Suppressor macrophage treated with lipopolysaccharide for 4 hours (primary cell): ENCODE data around the gene ENTPD2.

Experiments used
- DNase-seq: peaks from one replicate; pipeline ENCODE4 v3.0.0-alpha.2; 2020

ENTPD2 gene

DNA sequence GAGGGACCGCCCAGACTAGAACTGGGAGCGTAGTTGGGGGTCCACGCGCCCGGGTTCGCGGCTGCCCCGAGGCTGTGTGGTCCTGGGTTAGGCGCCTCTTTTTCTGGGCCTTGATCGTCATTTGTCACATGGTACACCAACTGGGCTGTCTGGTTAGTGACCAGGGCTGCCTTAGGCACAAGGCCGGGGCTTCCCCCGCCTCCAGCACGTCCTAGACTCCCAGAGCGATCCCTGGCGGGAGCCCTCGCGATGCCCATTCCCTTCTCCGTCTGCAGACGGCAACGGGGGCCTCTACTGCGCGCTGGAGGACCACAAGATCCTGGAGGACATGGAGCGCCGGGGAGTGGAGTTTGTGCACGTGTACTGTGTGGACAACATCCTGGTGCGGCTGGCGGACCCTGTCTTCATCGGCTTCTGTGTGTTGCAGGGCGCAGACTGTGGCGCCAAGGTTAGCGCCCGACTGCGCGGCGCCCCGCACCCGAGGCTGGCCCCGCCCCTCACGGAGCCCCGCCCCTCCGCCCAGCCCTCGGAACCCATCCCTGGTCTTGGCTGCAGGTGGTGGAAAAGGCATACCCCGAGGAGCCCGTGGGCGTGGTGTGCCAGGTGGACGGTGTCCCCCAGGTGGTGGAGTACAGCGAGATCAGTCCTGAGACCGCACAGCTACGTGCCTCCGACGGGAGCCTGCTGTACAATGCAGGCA lies 25.0 kb upstream of the ENTPD2 start:
- DNase-seq, result no peak

DNA sequence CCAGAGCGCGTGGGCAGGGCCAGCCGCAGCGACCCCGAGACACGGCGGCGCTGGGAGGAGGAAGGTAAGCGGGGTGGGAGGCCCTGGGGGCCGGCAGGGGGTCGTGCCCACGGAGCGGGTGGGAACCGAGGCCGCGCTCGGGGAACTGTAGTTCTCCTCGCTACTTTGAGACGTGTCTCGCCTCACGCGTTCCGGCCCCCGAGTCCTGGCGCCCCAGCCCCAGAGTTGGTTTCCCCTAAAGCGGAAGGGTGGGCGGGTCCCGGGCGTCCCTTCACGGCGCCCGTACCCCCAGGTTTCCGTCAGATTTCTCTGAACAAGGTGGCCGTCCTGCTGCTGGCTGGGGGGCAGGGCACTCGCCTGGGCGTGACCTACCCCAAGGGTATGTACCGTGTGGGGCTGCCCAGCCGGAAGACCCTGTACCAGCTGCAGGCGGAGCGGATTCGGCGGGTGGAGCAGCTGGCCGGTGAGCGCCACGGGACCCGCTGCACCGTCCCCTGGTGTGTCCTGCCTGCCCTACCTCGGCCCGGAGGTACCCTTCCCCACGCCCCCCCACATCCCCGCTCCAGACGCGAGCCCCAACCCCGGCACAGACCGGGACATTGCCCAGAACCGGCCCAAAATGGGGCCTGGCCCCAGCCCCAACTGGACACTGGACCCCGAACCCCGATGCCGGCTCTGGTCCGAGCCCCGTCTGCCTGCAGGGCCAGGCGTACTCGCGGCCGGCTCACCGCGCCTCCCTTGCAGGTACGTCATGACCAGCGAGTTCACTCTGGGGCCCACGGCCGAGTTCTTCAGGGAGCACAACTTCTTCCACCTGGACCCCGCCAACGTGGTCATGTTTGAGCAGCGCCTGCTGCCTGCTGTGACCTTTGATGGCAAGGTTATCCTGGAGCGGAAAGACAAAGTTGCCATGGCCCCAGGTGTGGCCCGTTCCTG lies 24.2 kb upstream of the ENTPD2 start:
- peak; percentile 35 for DNase-seq

DNA sequence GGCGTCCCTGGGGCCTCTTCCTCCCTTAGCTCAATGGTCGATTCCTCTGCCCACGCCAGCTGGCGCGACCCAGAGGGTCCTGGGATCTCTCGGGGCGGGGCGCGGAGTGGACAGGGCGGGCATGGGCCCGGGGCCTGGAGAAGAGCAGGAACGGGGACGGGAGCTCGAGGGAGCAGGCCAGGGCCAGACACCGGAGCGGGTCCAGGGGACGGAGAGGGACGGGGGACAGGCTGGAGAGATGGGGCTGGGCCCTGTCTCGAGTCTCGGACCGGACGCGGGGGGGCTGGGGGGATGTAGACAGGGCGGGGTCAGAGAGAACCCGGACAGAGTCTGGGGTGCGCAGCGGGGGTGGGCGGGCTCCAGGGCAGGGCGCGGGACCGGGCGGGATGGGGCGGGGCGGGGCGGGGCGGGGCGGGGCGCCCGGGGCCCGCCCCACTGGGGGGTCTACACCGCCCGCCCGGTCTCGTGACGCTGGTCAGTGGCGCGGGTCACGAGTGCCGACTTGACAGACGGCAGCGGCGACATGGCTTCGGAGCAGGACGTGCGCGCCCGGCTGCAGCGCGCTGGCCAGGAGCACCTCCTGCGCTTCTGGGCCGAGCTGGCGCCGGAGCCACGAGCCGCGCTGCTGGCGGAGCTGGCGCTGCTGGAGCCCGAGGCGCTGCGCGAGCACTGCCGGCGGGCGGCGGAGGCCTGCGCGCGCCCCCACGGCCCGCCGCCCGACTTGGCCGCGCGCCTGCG lies 23.3 kb upstream of the ENTPD2 start, which contains the start of gene UAP1L1:
UAP1L1 (plus strand) TSS at position 508 of the 738 bp plus-strand sequence; CDS start at position 524, 16 bp downstream.
- peak; percentile 78 for DNase-seq

DNA sequence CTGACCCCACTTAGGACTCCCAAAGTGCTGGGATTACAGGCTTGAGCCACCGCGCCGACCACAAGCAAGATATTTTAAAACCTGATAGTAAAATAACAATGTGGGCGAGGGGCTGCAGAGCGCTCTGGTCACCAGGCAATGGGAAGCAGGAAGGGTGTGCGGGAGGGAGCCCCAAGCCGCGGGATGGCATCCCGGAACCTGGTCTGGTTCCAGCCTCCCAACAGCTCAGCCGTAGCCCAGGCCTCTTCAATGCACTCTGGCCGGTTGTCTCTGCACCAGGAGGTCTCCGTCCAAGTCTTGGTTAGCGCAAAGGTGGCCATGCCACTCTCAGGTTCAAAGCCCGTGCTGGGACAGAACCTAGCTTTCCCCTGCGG lies 22.8 kb upstream of the ENTPD2 start:
- no peak for DNase-seq

DNA sequence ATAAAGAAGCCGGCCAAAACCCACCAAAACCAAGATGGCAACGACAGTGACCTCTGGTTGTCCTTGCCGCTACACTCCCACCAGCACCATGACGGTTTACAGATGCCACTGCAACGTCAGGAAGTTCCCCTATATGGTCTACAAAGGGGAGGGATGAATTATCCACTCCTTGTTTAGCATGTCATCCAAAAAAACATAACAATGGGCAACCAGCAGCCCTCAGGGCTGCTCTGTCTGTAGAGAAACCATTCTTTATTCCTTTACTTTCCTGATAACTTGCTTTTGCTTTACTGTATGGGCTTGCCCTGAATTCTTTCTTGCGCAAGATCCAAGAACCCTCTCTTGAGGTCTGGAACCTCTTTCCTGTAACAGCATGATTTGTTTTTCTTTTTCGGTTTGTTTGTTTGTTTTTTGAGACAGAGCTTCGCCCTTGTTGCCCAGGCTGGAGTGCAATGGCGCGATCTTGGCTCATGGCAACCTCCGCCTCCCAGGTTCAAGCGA lies 21.5 kb upstream of the ENTPD2 start:
- no peak for DNase-seq

DNA sequence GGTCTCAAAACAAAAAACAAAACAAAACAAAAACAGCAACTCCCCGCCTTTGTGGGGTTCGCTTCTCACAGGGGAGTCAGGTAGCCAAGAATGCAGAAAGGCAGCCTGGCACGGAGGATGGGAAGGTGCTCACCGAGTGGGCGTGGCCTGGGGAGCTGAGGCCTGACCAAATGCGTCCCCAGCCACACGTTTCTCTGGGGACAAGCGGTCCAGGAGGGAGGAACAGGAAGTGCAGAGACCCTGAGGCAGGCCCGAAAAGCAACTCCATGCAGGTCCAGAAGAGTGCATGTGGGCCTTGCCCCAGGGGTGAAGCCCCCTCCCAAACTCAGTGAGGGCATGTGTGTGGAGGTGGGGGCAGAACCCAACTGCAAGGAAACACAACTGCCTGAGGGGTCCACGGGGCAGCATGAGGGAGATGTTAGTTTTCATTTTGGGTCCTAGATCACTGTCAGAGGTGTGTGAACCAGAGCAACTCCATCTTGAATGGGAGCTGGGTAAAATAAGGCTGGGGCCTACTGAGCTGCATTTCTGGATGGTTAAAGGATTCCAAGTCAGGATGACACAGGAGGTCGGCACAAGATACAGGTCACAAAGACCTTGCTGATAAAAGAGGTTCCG lies 20.9 kb upstream of the ENTPD2 start:
- no peak for DNase-seq

DNA sequence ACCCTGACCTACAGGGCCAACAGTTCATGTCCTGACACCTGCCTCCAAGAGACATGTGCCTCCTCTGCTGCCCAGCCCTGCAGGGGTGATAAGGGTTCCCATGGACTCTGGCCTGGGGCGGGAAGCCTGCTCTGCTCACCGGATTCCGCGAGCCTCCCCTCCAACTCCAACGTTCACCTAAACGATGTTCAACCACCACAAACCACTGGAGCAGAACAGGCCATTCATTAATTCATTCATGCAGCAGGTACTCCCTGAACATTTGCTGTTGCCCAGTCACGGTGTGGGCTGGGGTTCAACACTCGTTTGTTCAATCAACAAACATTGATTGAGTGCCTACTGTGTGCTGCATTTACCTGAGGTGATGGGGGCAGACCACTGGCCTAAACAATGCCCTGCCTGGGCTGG lies 20.1 kb upstream of the ENTPD2 start:
- no peak for DNase-seq

DNA sequence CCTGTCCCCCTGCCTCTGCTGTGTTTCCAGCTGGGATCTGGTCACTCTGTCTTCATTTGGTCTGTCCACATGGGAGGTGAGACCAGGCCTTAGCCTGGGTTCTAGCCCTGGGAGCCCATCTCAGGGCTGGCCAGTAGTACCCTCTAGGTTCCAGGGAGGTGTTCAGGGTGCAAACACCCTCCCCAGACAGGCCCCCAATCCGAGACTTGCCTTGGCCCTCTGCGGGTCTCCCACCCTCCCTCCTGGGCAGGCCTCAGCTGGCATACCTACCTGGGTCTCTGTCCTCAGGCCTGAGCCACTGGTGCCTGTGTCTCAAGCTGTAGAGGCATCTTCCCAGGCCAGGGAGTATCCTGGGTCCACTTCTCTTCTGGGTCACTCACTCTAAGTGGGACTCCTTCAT lies 17.4 kb upstream of the ENTPD2 start:
- DNase-seq, result no peak

DNA sequence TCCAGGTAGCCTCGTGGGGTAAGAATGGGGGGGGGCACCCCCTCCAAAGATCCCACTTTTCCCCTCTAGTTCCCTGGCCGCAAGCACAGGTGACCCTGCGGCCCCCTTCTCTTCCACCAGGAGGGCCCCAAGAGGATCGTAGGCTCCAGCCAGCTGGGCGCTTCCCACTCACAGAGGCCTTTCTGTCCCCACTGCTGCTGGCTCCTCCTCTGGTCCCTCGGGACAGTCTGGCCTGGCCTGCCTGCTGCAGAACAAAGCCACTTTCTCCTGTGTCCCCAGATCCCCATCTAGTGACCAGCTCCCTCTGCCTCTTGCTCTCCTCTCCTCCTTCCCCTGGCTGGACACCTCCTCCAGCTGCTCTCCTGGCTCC lies 17.0 kb upstream of the ENTPD2 start:
- DNase-seq, result no peak

DNA sequence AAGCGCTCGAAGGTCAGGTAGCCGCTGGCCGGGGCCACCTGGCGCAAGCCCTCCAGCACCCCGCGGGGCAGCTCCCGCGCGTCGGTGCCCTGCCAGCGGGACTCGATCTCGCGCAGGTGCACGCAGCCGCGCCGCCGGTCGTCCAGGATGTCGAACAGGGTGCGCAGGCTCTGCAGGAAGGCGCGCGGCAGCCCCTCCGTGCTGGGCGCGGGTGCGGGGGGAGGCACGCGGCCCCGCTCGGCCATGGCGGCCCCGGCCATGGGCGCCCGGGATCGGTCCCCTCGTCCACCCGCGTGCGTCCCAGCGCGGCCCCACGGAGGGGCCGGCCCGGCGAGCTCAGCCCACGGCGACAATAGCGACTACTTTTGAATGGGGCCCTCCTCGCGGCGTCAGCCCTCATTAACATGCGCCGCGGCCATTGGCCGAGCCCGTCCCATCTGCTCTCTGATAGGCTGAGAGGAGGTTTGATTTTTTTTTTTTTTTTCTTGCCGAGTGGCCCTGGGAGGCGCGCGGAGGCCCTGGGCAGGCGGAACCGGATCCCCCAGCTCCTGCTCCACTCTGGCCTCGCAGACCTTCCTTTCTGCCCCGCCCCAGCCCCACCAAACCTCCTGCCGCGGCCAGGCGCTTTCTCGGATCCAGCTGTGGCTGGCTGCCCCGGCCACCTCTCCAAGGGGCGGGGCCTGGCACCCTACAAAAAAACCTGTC lies 16.5 kb upstream of the ENTPD2 start, which contains the start of gene SAPCD2:
SAPCD2 (minus strand) TSS at position 357 of the 705 bp plus-strand sequence; CDS start at position 260, 97 bp downstream.
- peak; percentile 94 for DNase-seq

DNA sequence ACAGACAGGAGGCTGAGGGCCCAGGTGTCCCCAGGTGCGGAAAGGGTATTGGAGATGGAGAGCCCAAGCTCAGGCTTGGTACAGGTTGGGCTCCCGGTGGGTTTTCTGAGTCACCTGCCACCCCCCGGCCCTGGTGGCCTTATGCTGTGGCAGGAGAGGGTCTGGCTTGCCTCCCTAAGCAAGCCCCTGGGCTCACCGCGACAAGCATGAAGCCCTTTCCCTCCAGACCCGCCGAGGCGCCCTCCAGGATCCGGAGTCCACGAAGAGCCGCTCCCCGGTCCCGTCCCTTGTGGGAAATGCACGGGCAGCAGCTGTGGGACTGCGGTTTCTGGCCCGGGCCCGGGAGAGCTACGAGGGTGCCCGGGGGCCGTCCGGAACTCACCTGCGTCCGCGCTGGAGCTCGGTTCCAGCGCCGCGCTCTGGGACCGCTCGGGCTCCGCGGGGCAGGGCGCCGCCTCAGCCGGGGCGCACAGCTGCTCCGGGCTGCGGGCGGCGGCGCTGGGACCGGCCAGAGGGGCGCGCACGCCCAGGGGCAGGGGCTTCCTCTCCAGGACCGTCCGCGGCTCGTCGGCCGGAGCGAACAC lies 15.7 kb upstream of the ENTPD2 start:
- DNase-seq, result no peak

DNA sequence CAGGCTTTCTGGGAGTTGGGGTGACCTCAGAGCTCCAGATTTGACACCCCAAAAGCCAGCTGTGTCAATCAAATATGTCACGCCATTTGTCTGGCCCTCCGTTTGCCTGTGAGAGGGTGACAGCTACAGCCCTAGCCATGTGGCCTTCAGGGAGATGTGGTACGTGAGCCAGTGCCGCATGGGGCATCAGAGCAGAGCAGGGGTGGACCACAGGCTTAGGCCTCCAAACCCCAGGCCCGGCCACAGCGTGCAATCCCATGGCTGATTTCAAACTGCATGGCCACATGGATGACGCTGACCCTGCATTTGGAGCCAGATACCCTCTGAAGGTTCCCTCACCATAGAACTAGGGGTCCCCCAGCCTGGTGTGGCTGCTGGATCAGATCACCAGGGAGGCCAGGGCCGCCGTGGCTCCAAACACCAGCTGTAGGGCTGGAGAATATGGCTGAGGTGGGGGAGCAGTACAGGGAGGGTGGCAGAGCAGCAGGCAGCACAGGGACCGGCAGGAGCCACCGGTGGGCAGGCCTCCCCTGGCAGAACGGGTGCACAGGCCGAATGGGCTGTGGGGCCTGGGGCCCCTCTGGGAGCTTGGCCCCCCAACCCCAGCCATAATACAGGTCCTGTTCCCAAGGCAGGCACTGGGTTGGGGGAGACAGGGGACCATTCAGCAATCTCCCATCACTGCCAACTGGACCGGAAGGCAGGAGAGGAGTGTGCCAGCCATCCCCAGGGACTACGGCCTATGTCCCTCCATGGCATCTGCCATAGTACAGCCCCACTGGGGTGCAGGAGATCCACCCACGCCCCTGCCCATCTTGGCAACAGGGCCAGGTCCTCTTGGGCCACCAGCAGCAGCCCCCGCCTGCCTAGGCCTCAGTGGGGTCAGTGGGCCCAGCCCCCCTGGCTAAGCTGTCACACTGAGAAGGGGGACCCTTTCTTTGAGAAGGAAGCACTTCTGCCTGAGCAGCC lies 15.0 kb upstream of the ENTPD2 start:
- no peak for DNase-seq

DNA sequence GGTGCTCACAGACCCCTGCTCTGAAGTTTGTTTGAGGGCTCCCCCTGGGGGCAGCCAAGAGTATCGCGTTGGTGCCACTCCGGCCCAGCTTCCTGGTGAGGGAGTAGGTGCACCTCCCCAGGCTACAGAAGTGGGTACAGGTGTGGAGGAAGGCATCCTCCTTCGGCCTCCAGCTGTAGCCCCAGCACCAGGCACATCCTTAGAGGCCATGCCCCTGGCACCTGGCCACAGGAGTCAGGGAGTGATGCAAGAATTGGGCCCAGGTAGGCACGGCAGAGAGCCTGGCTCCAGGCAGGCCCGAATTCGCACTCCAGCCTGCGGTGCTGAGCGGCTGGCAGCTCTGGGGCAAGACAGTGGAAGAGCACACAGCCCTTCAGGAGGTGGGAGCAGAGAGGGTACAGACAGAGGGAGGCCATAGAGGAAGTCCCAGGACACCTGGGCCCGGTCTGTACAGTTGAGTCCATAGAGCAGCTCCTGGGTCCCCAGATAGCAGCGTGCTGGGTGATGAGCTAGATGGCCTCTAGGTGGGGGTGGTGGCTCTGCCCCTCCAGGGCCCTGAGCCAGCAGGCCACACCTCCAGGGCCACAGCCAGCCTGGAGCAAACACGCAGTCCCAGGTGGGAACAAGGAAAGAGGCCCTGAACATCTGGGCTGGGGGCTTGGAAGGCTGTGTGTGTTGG lies 14.1 kb upstream of the ENTPD2 start:
- peak; percentile 87 for DNase-seq

DNA sequence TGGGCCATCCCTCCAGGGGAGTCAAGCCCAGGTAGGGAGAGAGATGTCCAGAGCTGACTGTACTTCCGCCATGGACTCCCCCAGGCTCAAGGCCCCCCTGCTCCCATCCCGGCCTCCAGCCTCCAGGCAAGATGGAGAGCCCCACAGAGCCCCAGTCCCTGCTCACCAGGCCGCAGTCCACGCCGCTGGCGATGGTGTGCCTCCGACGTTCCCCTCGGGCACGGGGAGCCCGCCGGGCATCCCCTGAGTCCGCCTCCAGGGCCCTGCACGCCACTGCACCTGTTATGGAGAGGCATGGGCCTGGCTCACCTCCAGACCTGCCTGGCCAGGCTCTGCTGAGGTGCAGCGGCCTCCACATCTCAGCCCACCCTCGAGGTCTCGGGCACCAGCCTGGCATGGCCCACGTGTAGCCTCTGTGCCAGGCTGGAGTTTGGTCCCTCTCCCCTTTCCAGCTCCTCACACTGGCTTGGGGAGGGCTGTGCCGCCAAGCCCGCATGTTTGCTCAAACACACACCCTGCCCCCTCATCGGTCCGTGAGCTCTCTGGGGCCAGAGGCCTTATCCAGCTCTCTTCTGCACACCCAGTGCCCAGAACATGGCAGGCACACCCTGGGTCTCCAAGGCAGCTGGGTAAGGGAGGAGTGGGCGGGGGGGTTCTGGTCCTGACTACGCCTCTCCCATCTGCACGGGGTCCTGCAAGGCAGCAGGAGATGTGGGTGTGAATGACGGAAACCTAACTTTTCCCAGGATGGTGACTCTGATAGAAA lies 12.4 kb upstream of the ENTPD2 start:
- DNase-seq, result no peak

DNA sequence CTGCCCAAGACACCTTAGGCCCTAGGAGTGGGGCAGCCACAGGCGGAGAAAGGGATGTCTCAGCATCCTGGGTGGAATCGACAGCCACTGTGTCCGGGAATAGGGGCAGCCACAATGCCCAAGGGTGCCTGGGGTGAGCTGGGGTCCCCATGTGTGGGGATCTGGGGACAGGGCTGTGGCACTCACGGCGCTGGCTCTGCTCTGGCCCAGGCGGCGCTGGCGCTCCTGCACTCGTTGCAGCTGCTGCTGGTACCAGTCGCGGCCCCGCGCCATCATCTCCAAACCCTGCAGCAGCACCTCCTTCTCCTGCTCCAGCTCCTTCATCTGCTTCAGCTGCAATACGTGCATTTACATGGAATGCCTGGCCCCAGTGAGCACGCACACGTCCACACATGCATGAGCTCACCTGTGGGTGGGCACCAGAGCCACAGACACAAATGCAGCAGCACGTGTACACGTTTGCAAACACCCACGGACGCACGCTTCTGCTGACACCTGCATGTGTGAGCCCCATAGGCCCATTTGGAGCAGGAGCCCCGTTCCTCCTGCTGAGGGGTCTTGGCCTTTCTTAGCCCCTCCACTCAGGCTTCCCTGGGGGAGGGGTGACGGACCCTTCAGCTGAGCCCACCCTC lies 11.6 kb upstream of the ENTPD2 start:
- no peak for DNase-seq

DNA sequence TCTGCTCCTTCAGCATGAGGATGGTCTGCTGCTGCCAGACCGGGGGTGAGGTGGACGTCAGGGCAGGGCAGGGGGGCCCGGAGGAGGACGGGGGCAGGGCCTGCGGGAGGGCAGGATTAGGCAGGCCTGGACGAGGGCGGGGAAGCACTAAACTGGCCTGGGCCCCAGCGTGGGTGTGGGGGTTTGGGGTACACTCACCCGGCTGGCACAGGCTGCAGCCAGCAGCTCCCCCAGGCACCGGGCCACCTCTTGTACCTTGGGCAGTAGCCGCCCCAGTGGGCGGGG lies 11.0 kb upstream of the ENTPD2 start:
- DNase-seq, result no peak

DNA sequence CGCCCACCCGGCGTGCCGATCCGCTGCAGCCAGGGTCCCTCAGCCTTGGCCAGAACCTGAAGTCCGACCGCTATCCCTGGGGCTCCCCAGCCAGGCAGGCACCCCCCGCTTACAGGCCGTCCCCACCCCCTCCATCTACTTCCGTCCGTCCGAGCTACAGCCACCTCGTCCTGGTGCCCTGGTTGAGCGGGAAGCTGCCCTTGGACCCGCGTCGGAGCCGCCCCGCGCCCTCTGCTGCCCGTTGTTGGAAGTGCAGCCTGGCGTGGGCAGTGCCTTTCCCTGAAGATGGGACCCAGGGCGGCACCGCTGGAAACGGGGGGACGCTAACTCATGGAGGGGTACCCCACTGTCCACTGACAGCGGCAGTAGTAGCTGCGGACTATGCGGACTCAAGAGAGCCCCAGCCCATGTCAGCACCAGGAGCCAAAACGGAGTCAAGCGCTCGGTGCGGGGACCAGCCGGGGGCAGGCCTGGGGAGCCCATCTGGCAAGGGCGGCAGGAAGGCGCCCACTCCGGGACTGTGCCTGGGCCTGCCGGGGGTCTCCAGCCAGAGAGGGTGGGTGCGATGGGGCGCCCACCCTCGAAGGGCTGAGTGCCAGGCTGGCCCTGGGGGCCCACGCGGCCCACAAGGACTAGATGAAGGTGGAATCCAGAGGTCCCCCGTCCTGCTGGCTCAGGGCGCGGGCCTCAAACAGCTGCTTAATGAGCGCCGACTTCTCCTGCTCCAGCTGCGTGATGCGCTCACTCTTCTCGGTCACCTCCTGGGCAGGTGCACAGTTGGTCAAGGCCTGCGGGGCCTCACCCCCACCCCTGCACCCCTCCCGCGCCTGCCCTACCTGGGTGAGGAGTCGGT lies 10.4 kb upstream of the ENTPD2 start:
- DNase-seq, result peak; percentile 80
